ENCODE results near the gene SPDYE18.
"Not testable (repeated sequence)": the region's sequence is repeated elsewhere in the genome, so short reads cannot be mapped to it uniquely, and the experiment has no call there.

- not testable (repeated sequence) for TF ChIP-seq CTCF, POLR2A (IDR thresholded peaks at IDR 0.05)
These were observed 12.5 kb upstream of the SPDYE18 start for GRCh38 chr7:77074786-77075396.

All from suprapubic skin (tissue), 3 donors.